Measurements from ENCODE around the gene PPFIBP1.

Gene PPFIBP1

GRCh38 chr12:27498761-27499160 is 25.2 kb upstream of the PPFIBP1 start:
- Histone ChIP-seq H3K27ac (no peak overlapping the region), H3K27me3 (replicated peaks) (no peaks in the 10 kb centered on the region), H3K4me3 (ENCODE audit: low read depth, low read length) (no peak overlapping the region), H3K36me3 (replicated peaks) (no peaks in the 10 kb centered on the region)
- in situ Hi-C loops (cut with HindIII; ENCODE audit: low pct_ligation_motif_present, low sequenced_read_pairs): no loop called here
- TF ChIP-seq, protein P1, sequence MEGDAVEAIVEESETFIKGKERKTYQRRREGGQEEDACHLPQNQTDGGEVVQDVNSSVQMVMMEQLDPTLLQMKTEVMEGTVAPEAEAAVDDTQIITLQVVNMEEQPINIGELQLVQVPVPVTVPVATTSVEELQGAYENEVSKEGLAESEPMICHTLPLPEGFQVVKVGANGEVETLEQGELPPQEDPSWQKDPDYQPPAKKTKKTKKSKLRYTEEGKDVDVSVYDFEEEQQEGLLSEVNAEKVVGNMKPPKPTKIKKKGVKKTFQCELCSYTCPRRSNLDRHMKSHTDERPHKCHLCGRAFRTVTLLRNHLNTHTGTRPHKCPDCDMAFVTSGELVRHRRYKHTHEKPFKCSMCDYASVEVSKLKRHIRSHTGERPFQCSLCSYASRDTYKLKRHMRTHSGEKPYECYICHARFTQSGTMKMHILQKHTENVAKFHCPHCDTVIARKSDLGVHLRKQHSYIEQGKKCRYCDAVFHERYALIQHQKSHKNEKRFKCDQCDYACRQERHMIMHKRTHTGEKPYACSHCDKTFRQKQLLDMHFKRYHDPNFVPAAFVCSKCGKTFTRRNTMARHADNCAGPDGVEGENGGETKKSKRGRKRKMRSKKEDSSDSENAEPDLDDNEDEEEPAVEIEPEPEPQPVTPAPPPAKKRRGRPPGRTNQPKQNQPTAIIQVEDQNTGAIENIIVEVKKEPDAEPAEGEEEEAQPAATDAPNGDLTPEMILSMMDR (IDR thresholded peaks at IDR 0.05; ENCODE audit: low read depth, low read length, missing control alignments): no peak
- DNase-seq: no peak

DNA sequence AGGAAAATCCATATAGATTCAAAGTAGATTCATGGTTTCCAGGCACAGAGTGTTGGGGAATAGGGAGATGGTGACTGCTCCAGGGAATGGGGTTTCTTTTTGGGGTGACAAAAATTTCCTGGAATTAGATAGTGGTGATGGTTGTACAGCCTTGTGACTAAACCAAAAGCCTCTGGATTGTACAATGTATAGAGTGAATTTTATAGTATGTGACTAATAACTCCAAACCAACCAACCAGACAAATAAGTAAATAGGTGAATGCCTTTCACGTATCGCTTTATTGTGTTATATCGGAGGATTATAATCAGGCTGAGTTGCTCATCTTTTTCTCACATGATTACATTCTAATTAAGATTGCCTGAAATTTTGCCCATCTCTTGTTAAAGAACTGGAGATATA is 24.6 kb upstream of the PPFIBP1 start:
- no peak for DNase-seq
- Histone ChIP-seq H3K36me3 (replicated peaks) (no peaks in the 10 kb centered on the region), H3K27ac (no peak overlapping the region), H3K27me3 (replicated peaks) (no peaks in the 10 kb centered on the region), H3K4me3 (ENCODE audit: low read depth, low read length) (no peak overlapping the region)
- TF ChIP-seq, protein P1 (IDR thresholded peaks at IDR 0.05; ENCODE audit: low read depth, low read length, missing control alignments): no peak
- in situ Hi-C loops (cut with HindIII; ENCODE audit: low pct_ligation_motif_present, low sequenced_read_pairs): no loop called here

DNA sequence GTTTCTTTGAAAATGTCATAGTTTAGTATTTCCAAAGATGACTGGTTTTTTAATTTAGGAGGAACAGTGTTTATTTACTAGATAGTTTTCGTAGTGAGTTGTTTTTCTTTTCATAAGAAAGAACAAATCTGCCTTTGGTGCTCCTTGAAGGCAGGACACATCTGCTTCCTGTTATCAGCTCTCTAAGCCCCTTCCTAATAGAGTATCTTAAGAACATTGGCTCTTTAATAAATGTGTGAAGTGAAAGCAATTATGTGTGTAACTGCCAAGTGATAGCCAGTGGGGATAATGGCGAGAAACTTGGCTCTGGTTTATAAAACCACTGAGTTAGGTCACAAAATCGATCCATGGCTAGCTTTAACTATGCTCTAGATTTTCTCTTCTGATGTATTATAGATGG is 23.5 kb upstream of the PPFIBP1 start:
- no peak overlapping the region for H3K27ac ChIP-seq
- H3K36me3 ChIP-seq (replicated peaks): no peaks in the 10 kb centered on the region
- TF ChIP-seq, protein P1 (IDR thresholded peaks at IDR 0.05; ENCODE audit: low read depth, low read length, missing control alignments): no peak
- DNase-seq: no peak
- H3K27me3 ChIP-seq (replicated peaks): no peaks in the 10 kb centered on the region
- in situ Hi-C loops (cut with HindIII; ENCODE audit: low pct_ligation_motif_present, low sequenced_read_pairs): no loop called here
- H3K4me3 ChIP-seq (ENCODE audit: low read depth, low read length): no peak overlapping the region

DNA sequence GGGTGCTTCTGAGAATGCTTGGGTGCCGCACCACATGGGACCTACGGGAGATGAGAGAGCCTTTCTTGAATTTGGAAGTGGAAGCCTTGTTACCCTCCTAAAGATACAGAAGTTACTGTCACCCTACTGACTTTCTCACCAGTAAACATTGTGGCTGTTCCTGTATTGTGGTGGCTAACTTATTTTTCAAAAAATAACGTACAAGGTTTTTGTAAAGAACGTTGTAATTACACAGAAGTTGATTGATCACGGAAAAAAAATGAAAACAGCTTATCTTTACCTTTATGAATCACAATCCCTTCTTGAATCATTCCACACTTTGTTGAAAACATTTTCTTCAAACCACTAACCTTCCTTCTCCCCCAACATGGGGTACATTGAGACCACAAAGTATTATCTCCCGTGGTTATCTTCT is 22.0 kb upstream of the PPFIBP1 start:
- Histone ChIP-seq H3K4me3 (ENCODE audit: low read depth, low read length) (no peak overlapping the region), H3K36me3 (replicated peaks) (no peaks in the 10 kb centered on the region), H3K27me3 (replicated peaks) (no peaks in the 10 kb centered on the region), H3K27ac (no peak overlapping the region)
- no peak for DNase-seq
- in situ Hi-C loops (cut with HindIII; ENCODE audit: low pct_ligation_motif_present, low sequenced_read_pairs): no loop called here
- TF ChIP-seq, protein P1 (IDR thresholded peaks at IDR 0.05; ENCODE audit: low read depth, low read length, missing control alignments): no peak

DNA sequence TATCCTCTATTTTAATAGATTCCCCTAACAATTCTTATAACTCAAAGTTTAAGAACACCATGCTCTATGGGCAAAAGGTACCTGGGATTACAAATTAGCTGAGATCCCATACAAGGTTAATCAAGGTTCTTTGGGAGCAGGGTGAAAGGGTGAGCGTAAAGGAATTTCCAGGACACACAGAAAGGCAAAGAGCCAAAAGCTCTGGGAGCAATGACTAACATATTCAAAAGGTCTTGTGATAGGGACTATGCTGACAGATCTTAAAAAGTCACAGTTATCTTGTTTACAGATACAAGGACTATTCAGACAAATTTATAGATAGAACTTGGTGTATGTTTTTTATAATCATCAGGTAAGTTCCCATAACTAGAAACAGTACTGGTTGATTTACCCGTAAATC is 19.5 kb upstream of the PPFIBP1 start:
- H3K36me3 ChIP-seq (replicated peaks): no peaks in the 10 kb centered on the region
- no peaks in the 10 kb centered on the region for H3K27me3 ChIP-seq (replicated peaks)
- in situ Hi-C loops (cut with HindIII; ENCODE audit: low pct_ligation_motif_present, low sequenced_read_pairs): no loop called here
- DNase-seq: no peak
- no peak overlapping the region for H3K4me3 ChIP-seq (ENCODE audit: low read depth, low read length)
- TF ChIP-seq, protein P1 (IDR thresholded peaks at IDR 0.05; ENCODE audit: low read depth, low read length, missing control alignments): no peak
- H3K27ac ChIP-seq: no peak overlapping the region

GRCh38 chr12:27505109-27505508 is 18.9 kb upstream of the PPFIBP1 start:
- TF ChIP-seq, protein P1 (IDR thresholded peaks at IDR 0.05; ENCODE audit: low read depth, low read length, missing control alignments): no peak
- Histone ChIP-seq H3K36me3 (replicated peaks) (no peaks in the 10 kb centered on the region), H3K4me3 (ENCODE audit: low read depth, low read length) (no peak overlapping the region), H3K27ac (no peak overlapping the region), H3K27me3 (replicated peaks) (no peaks in the 10 kb centered on the region)
- no peak for DNase-seq
- in situ Hi-C loops (cut with HindIII; ENCODE audit: low pct_ligation_motif_present, low sequenced_read_pairs): no loop called here

Measured in brain microvascular endothelial cell (primary cell).